ENCODE data around the gene BICD1.

Gene BICD1

DNA sequence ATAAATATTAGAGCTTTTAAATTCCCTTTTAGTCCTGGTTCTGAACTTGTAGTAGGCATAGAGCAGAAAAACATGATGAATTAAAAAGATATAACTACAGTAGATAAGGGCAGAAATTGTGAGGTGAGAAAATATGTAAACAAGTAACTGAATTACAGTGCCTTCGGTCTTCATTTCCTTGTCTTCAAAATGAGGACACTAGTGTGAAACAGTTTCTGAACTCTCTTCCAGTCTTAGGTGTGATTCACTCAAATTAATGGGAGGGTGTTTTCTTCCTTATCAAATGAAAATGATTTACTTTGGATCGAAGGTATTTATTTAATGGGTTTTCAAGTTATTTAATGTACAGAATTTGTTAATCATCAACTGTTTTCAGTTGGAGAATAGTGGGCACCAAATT lies 294.2 kb downstream of the BICD1 start:
- no peak for DNase-seq (ENCODE audit: low read depth in 2 of 2)

- DNase-seq (ENCODE audit: low read depth in 2 of 2), result no peak
These were observed 295.5 kb downstream of the BICD1 start for GRCh38 chr12:32402170-32402569.

GRCh38 chr12:32402946-32403345 lies 296.3 kb downstream of the BICD1 start:
- no peak for DNase-seq (ENCODE audit: low read depth in 2 of 2)

GRCh38 chr12:32407795-32408194 lies 301.1 kb downstream of the BICD1 start:
- no peak for DNase-seq (ENCODE audit: low read depth in 2 of 2)

DNA sequence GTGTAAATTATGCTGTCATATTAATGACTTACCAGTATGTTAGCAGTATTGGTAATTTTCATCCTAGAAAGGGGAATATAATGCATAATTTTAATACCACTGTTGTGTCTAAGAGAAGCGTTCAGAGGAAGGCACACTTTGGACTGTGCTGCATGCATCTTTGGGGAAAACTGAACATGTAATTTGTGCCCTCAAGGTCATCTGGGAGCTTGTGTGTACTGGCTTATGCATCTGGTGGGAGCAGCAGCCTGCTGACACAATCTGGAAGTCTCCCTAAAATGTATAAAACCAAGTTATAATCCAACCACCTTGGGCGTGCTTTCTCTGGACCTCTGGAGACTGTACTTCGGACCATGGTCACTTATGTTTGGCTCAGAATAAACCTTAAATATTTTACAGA lies 306.8 kb downstream of the BICD1 start:
- no peak for DNase-seq (ENCODE audit: low read depth in 2 of 2)

- DNase-seq (ENCODE audit: low read depth in 2 of 2), result no peak
These were observed 311.6 kb downstream of the BICD1 start for GRCh38 chr12:32418221-32418620.

DNA sequence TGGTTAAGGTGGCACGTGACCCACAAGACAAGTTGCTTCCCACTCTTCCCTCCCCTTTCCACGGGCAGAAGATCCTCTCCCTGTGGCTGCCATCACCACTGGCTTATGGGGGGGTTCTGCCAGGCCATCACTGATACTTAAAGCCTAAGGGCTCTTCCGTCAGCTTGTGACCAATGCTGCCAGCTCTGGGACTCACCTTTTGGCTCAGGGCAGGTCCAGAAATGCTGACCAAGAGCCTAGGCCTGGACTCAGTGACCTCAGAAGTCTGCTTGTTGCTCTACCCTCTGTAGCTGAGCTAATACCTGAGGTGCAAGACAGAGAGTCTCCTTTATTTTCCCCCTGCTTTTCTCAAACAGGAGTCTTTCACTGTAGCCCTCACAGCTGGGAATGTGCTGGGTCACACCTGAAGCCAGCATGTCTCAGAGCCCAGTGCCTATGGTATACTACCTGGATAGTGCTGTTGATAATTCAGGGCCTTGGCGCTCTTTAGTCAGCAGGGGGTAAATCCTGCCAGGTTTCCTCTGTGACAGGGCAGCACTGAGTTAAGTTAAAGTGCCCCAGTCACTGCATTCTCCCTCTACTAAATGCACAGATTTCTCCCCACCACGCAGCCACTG lies 312.4 kb downstream of the BICD1 start:
- DNase-seq (ENCODE audit: low read depth in 2 of 2), result no peak

DNA sequence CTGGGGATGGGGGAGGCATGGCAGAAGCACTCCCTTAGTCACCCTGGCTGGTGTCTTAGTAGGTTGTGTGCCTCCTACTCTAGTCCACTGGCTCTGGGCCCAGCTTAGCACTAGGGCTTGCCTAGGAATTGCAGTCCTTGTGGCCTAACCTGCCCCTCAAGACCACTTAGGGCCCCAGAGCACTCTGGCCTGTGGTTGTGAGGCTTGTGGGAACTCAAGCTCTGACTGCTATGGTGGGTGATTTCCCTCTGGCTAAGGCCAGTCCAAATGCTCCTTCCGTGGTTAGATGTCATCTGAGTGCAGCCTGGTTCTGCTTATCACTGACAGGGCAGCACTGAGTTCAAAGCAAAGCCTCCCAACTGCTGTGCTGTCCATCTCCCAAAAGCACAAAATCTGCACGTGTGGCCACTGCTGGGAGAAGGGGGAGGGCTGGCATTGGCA lies 312.9 kb downstream of the BICD1 start:
- no peak for DNase-seq (ENCODE audit: low read depth in 2 of 2)

GRCh38 chr12:32420356-32420755 lies 313.7 kb downstream of the BICD1 start:
- no peak for DNase-seq (ENCODE audit: low read depth in 2 of 2)

DNA sequence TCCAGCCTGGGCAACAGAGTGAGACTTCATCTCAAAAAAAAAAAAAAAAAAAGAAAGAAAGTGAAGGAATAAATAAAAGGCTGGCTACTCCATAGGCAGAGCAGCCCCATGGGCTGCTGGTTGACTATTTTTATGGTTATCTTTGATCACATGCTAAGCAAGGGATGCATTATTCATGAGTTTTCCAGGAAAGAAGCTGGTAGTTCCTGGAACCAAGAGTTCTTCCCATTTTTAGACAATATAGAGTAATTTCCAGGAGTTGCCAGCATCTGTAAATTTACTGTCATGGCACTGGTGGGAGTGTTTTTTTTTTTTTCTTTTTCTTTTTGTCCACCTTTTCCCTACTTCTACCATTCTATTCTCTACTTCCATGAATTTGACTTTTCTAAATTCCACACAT lies 316.9 kb downstream of the BICD1 start:
- no peak for DNase-seq (ENCODE audit: low read depth in 2 of 2)

DNA sequence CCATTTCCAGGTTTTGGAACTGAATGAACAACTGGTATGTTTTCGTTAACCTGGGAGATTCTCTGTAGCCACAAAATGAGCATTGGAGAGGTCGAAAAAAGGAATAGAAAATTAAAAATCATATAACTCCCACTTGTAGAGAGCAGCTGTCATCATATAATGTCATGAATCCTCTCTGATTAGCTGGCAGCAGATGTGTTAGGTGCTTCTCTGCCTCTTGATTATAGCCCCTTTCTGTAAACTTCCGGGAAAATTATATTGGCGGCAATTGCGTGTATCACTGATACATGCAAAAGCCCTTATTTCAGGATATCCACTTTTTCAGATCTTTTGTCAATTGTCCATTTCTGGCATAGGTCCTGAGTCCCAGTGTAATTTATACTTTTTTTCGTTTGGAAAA lies 324.4 kb downstream of the BICD1 start:
- no peak for DNase-seq (ENCODE audit: low read depth in 2 of 2)

Measured in fibroblast of skin of left quadriceps (primary cell).